GM10847 (cell line): ENCODE data around the gene C1QTNF12.
A peak's percentile ranks its signal among the peaks of the same experiment; 100 is the strongest.

Source experiments
- POLR2A ChIP-seq: IDR thresholded peaks from 2 replicates; pipeline ENCODE4 v1.6.1; 2011; ENCODE audit not compliant: insufficient read length; ENCODE audit errors: extremely low read depth

Gene C1QTNF12

DNA sequence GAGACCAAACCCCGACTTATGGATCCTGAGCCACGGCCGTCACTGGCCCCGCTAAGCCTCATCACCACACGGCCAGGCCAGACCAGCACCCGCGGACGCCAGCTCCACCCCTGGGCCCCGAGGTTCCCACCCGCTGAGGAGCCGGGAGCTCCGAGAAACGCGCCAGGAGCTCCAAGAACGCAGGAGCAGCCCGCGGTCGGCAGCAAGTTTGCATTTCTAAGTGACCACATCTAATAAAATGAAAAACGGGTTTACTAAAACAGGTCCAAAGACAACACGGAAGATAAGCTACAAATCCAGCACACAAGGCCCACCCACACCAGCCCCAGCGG, 8.1 kb upstream of the C1QTNF12 start:
- no peak for TF ChIP-seq POLR2A

DNA sequence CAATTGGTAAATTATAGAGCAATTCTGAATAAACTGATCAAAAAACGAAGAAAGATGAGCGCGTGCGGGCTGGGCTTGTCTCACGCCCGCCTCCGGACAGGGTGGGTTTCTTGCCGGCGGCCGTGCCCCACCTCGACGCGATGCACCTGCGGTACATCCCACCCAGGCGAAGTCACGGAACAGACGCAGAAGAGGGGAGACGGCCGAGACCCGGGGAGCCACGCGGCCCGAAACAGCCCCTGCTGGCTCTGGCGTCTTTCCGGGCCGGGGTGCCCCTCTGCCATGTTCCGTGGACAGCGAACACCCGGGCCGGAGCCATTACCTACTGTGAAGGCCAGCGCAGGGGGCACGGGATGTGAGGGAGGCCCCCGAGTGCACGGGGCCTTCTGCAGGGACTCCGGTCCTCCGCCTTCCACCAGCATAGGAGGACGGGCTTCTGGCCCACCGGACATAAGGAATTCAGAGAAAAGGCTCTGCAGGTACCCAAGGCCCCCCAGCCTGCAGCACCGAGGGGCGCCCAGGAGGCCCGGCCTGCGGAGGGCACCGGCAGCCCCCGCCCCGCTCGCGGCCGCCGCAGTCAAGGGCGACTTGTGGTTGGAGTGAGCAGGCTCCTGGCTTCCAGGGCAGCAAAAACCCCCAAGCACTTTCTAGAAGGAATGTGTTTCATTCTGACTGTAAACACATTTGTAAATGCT, 7.6 kb upstream of the C1QTNF12 start:
- TF ChIP-seq POLR2A: no peak

DNA sequence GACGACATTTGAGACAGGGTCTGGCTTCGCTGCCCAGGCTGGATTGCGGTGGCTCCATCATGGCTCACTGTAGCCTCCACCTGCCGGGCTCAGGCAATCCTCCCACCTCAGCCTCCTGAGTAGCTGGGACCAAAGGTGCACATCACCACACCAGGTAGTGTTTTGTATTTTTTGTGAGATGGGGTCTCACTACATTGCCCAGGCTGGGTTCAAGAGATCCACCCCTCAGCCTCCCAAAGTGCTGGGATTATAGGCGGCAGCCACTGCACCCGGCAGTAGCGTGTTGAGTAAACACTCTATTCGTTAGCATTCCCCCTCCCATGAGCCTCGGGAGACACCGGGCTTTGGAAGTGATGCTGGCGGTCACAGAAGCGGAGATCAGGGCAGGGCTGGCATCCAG, 6.8 kb upstream of the C1QTNF12 start:
- TF ChIP-seq POLR2A: no peak

DNA sequence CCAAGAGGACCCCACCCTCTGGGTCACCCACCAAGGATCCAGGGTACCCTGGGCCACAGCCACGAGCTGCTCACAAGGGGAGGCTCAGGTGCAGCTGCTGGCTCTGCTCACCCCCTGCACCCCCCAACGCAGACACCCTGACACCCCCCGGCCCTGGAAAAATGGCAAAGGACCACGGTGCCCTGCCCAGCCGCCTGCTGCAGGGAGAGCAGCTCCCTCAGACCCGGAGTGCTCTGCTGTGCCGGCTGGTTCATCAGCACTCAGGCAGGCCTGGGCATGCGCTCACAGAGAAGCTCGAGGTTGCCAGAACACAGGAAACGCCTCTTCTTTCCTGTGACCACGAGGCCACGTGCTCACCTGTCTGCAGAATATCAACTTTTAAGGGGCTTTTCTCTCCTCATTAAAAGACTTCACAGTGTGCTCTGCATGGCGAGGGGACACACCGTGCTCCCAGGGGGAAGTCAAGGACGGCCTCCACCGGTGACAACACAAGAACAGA, 4.3 kb upstream of the C1QTNF12 start:
- peak; percentile 26 for TF ChIP-seq POLR2A

DNA sequence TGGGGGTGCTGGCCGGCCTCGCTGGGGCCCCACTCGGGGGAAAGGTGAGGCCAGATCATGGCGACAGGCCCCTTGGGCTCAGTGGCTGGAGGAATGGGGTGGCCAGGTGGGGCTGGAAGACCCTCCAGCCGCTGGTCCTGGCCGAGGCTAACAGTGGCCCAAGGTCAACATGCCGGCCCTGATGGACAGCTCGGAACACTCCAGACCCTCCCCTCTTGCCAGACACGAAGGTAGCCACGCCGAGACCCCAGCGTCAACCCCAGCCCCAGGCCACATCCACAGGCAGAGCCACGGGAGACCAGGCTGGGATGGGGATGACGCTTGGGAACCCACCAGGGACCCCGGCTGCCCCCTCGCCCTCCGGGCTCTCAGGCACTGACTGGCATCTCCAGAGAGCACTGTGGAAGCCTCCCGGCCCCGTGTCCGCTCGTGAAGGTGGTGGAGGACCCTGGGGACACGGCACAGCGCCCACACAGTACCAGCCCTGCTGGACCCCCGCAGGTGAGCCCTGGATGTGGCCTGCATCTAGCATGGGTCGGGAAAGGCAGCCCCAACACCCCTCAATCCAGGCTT, 905 bp upstream of the C1QTNF12 start:
- TF ChIP-seq POLR2A: no peak

DNA sequence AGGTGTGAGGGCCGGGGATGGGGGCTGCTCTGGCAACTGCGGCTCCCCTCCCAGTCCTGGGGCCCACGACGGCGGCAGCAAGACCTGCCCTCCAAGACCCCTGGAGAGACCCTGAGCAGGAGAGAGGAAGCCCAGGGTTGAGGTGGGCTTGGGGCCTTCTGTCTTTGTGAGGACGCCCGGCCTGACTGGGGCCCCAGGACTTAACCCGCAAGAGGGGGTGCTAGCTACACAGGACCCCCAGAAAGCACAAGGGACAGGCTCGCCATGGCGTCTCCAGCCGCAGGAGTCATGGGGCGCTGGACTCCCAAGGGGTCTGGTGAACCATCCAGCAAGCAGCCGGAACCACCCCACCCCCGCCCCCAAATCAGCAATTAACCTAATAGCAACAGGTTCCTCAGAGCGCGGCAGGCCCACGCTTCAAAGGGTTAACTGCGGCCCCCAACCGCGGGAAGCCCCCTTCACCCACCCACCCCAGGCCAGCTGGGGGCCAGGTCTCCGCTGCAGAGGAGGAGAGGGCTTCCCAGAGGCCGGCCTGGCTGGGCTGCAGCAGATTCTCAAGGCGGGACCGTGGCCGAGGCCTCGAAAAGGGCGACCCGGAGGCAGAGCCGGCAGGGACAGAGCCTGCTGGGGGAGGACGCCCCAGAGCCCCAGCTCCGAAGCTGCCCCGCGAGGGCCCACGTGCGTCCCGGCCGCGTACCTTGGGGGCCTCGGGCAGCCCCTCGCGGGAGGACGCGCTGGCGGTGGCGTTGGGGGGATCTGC, 525 bp downstream of the C1QTNF12 start:
- no peak for TF ChIP-seq POLR2A

DNA sequence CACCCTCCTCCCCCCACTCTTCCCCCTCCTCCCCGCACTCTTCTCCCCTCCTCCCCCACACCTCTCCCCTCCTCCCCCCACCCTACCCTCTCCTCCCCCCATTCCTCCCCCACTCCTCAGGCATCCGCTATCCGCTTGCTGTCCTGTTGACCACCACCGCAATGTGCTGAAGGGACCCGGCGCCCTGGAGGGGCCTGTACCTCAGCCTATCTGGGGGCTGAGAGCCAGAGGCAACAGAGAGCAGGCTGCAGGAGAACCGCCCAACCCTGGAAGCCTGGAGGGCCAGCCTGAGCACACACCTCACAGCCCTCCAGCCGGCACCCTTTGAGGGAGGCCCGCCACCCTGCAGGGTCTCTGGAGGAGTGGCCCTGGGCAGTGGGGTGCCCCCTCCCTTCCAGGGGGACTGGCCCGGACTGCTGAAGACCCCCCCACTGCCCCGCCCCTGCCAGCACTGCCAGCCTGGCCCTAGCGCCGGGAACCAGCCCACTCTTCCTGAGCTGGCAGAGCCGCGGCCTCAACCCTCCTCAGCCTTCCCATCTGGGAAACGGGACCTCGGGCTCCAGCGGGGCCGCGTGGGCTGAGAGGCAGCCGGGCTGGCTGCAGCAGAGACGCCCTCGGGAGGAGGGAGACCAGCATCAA, 1.2 kb downstream of the C1QTNF12 start:
- no peak for TF ChIP-seq POLR2A

DNA sequence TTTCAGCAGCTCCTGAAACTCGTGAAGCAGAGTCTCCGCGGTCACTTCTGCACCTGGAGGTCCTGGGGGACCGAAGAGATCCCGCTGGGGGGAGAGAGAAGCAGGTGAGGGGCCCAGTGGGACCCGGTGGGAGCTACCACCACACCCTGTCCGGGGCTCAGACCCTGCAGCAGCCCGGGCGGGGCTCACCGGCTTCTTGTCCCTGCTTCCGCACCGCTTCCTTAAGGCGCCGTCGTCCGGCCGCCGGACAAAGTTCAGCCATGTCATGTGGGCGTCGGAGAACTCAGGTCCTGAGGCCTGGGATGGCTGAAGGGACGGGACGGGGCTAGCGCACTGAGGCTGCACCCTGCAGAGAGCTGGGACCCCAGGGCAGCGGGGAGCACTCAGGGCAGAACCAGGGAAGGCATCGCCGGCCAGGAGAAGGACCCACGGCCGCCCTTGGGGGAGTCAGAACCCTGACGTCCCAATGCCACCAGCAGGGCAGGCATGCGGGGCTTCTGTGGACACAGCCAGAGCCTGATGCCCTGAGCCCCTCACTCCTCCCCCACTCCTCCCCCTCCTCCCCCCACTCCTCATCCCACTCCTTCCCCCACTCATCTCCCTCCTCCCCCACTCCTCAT, 2.2 kb downstream of the C1QTNF12 start:
- no peak for TF ChIP-seq POLR2A

DNA sequence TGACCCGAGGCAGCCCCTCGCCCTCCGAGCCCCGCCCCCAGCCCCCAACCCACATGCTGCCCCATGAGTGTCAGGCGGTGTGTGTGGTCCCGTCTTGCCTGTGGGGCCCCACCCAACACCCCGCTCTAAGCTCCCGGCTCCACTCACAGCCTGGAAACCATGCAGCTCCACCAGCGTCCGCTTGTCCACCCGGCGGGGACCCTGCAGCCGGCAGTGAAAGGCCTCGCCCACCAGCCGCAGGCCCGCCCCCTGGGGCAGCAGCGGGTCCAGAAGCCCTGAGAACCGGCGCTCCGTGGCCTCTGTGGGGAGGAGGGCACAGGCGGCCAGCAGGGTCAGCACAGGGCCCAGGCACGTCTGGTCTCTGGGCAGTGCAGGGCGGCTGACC, 2.7 kb downstream of the C1QTNF12 start:
- TF ChIP-seq POLR2A: no peak

DNA sequence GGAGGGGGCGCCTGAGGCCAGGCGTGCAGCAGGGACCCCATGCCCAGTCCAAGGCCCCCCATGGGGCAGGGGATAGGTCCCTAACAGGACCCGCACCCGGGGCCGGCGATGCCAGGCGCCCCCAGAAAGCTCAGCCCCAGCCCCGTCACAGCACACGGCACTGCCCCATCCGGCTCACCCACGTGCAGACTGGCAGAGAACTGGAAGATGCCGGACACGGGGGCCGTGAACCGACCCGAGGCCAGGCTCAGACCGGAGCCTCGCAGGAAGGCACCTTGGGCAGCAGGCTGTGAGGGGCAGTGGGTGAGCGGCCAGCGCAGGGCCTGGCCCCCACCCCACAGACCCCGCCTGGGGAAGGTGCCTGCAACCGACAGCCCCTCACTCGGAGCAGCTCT, 3.3 kb downstream of the C1QTNF12 start:
- no peak for TF ChIP-seq POLR2A

DNA sequence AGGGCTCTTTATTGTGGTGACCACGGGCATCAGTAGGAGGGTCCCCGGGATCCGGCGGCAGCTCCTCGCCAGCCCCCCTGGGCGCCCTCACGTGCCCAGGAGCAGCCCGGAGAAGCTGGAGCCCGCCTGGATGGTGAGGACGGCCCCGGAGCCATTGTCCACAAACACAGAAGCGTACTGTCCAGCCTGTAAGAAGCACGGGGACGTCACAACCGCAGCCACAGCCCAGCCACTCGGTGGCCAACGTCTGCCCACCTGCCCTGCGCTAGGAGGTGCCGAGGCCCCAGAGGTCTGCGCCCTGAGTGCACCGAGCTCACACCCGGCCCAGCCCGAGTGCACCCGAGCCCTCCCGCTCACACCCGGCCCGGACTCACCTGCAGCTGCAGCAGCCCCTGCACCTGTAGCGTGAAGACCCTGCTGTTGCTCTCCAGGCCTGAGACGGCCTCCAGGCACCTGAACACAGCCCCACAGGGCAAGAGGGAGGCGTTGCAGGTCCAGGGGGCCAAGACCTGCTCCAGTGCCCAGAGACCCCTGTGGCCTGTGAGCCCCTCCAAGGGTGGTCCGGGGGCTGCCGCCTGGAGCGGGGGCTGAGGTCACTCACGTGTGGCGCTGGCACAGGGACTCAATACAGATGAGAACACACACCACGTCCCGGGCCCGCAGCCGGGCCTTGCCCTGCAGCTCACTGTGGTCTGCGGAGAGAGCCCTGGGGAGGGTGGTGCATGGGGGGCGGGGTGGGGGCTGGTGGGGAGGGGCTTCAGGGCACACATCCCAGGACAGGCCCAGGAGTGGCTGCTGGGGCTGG, 3.9 kb downstream of the C1QTNF12 start:
- no peak for TF ChIP-seq POLR2A

DNA sequence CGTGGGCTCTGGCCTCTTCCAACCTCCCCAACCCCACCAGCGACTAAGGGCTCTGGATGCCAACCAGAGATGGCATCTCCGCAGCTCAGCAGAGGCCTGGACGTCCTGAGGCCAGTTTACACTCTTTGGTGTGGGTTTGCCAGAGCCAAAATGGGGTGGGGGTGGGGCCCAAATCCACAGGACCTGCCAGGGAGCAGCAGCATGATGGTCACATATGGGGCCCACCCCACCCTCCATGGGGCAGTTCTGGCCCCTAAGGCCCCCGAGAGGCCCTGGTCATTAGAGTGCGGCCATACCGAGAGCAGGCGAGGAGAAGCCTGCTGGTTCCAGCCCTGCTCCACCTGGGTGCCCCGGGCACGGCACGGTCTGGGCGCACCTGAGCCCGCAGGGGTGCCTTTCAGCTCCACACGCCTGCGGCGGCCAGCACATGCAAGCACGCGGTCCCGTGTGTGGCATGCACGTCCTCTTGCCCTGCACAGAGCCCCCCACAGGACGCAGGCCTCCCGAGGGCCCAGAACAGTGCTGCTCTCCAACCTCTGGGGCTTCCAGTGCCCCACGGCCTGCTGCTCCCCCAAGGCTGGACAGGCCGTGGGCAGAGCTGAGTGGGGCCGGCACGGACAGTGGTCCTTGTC, 4.8 kb downstream of the C1QTNF12 start:
- TF ChIP-seq POLR2A: no peak

DNA sequence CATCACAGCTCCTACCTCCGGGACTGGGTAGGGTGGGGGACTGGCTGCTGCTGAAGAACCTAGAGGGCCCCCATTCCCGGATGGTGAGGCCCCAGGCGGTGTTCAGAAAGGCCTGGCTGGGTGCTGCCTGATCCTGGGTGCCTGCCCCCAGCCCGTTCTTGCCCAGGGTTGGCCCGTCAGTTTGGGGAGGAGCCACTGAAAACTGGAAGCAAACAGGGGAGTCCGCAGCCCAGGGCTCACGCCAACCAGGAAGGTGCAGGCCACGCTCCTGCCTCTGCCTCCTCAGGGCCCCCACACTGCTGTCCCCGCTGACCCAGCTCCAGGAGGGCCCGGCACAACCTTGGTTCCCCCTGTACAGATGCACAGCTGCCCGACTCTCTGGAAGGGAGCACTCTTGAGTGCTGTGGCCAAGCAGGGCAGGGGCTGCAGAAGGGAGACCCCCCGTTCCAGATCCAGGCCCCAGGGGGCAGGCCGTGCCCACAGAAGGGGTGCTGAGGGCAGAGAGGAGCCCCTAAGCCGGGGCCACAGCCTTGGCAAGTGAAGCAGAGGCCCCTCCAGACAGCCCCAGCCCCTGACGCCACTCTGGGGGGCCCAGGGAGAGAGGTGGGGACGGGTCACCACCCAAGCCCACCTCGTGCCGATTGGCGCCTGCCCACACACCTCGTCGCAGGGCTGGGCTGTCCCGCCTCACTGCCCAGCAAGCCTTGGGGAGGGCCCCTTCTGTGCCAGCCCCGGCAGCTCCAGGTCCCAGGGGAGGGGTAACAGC, 5.5 kb downstream of the C1QTNF12 start:
- no peak for TF ChIP-seq POLR2A

DNA sequence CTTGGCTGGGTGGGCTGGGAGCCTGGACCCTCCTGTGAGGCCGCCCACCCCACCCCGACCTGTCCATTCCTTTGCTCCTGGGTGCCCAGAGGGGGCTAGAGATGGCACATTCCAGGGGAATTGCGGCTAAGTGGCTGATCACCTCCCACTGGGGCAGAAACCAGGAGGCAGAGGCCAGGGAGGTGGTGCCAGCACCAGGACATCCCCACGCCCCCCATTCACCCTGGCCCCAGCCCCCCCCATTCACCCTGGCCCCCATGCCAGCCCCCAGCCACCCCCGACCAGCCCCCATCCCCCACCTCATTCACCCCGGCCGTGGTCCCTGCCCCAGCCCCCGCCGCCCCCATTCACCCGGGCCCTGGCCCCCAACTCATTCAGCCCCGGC, 6.2 kb downstream of the C1QTNF12 start:
- TF ChIP-seq POLR2A: no peak
